ENCODE data around the gene KCNK10.
"Not testable (repeated sequence)": the region's sequence is repeated elsewhere in the genome, so short reads cannot be mapped to it uniquely, and the experiment has no call there.

The KCNK10 gene

DNA sequence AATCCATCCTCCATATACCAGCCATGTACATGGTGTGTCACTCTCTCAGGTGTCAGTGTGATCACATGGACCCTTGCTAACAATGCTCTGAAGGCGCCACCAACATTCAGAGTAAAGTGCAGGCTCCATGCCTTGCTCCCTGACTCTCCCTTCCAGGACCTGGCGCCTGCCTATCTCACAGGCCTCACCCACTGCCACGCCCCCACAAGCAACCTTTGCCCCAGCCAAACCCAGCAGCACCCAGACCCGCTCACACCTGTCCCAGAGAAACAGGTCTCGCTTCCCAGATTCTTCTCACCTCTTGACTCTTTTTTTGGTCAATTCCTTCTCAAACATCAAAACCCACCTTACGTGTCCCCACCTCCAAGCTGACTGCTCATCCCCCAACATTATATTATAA is 52.3 kb downstream of the KCNK10 start:
- no peak for DNase-seq (ENCODE audit: low read depth, low spot score)

DNA sequence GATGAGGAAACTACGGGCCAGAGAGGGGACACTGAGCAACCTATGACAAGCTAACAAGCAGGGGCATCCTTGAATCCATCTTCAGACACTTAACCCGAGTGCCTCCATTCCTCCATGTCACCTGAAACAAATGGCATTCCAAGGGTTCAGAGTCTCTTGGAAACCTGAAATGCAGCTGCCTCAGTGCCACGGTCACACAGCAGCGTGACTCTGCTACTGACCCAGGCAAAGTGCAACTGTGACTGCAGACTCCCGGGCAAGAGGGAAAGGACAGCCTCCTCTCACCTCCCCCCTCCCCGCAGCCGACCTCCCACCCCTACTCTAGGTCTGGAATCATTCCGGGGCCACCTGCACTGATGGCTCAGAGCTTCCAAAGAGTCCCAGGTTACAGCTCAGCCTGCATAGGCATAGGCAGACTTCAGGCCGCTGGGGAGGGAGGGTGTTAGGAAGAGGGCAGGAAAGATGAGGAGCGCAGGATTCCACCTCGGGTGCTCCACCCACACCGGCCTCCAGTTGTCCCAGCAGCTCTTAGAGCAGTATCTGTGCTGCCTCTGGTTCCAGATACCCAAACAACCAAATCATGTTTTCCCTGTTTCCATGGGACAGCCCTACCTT is 53.2 kb downstream of the KCNK10 start:
- DNase-seq (ENCODE audit: low read depth, low spot score), result no peak

DNA sequence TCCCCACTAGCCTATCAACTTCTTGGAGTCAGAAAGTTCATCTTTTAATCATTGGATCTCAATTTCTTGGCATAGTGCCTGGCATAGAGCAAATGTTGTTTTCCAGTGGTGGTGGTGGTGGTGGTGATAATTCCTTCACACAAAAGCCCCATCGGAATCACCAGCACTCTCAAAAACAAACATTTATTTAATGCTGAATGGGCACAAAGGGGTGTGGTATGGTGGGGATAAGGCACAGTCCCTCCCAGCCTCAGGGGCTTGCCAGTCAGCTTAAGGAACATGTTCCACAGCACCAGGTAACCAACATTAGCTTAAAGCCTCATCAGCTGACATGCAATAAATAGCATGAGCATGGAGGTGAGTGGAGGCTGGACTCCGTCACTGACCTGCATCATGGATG is 56.6 kb downstream of the KCNK10 start:
- no peak for DNase-seq (ENCODE audit: low read depth, low spot score)

DNA sequence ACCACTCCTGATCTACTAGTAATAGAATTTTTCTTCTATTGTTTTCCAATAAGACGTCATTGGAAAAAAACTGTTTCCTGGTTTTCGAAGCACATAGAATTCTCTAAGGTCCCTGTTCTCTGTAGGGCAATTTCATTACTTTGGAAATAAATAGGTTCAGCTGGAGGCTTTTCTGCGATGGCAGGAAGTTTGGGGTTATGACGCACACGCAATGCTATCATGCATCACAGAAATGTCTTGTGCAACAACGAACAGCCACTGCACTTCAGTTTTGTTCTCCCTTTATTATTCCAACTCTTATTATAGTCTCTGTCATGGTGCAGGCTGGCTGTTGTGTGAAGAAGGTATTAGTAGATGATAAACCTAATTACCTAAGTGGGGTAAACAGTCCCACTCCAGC is 59.0 kb downstream of the KCNK10 start:
- no peak for DNase-seq (ENCODE audit: low read depth, low spot score)

DNA sequence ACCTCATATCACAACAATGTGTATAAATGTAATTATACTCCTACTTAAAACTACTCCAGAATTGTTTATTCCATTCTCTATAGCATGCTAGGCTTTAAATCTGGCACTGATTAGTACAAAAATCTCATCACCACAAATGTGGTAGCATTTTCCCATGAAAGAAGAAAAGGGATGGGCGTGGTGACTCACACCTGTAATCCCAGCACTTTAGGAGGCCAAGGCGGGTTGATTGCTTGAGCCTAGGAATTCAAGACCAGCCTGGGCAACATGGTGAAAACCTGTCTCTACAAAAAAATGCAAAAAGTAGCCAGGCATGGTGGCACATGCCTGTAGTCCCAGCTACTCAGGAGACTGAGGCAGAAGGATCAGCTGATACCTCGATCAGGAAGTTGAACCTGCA is 61.8 kb downstream of the KCNK10 start:
- DNase-seq (ENCODE audit: low read depth, low spot score), result not testable (repeated sequence)

DNA sequence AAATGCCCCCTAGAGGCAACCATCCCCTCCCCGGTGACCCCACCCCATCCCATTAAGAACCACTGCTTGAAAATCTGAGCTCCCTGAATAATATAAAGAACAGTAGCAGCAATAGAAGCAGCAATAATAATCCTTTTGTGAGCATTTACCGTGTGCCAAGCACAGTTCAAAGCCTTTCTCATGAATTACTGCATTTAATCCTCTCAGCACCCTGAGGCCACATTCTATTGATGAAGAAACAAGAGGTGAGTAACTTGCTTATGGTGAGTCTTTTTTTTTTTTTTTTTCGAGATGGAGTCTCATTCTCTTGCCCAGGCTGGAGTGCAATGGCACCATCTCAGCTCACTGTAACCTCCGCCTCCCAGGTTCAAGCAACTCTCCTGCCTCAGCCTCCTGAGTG is 65.0 kb downstream of the KCNK10 start:
- DNase-seq (ENCODE audit: low read depth, low spot score), result no peak

DNA sequence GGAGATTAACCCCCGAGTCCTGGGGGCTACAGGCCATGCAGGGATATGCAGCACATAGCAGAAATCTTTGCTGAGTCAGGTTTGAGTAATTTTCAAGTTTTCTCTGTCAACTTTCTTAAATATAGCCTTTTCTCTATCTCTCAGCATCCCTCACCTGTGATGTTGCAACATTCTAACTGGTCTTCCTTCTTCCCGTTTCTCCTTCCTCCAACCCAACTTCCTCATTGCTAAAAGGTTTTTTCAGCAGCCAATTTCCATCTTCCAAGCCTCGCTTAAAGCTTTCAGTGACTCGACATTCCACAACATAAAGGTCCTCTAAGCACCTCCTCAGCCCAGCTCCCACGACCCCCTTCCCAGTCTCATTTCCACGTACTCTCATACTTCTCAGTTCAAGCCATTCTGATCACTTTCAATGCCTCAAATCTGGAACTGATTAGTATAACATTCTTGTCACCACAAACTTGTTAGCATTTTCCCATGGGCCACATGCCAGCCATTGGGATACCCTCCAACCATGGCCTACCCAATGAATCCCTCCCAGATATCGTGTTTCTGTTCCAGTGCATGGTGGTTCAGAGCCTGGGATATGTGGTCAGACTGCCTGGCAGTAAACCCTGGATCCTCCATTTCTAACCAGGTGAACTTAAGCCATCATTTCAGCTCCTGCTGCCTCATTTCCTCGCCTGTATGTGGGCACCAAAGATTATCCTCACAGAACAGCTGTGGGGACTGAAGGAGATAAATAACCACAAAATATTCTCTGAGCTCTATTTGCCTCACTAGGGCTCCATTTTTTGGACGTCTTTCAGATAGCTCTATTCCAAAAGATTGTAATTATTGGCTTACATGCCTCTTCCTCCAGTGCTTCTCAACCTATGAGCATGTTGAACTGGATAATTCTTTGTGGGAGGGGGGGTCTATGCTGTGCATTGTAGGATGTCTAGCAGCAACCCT is 65.8 kb downstream of the KCNK10 start:
- DNase-seq (ENCODE audit: low read depth, low spot score), result no peak

DNA sequence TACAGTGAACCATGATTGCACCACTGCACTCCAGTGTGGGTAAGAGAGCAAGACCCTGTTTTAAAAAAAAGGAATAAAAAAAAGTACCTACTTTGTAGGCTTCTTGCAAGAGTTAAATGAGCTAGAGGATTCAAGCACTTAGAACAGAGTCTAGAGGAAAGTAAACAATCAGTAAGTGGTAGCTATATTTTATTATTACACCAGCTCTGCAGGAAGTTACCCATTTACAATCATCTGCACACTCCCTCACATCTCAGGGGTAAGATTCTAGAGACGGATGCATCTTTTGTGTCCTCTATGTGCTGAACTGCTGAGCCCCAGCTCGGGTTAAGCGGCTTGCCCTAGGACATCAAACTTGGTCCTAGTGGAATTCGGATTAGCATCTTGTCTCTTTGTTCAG is 67.3 kb downstream of the KCNK10 start:
- no peak for DNase-seq (ENCODE audit: low read depth, low spot score)

DNA sequence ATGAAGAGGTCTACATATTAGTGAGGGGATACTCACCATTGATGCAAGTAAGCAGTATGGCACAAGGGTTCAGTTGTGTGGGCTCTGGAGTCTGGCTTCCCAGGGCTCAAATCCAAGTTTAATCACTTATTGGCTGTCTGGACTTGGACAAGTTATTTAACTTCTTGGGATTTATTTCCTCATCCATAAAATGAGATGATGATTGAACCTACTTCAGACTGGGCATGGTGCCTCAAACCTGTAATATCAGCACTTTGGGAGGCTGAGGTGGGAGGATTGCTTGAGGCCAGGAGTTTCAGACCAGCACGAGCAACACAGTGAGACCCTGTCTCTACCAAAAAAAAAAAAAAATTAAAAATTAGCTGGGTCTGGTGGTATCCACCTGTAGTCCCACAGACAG is 67.9 kb downstream of the KCNK10 start:
- DNase-seq (ENCODE audit: low read depth, low spot score), result no peak

DNA sequence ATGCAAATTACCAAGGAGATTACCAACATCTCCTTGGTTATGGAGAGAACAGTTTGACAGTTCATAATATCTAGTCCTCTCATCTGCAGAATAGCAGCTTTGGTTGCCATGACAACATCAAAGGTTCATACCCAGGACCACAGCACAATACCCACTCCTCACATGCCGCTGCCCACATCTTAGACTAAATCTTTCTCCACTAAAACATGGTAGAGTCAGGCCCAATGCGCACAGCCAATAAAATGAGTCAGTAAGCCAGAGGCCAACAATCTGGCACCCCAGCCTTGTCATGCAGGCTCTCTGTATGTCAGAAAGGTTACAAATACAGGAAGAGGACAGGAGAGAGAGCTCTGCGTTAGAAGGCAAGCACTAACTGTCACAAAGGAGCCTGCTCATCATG is 70.6 kb downstream of the KCNK10 start:
- DNase-seq (ENCODE audit: low read depth, low spot score), result no peak

DNA sequence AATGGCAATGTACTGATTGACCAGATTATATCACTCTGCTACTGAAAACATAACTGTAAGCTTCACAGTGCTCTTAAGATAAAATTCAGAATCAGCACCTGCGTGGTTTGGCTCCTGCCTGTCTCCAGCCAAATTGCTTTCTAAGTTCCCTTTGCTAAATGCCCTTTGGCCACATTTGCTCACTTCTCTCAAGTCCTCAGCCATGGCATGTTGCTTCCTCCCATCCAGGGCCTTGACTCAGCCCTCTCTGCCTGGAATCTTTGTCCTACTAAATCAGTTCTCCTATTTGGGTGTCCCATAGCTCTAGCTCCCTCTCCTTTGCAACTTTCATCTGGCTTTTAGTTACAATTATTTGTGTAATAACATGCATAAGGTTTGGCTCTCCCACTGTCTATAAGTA is 71.4 kb downstream of the KCNK10 start:
- no peak for DNase-seq (ENCODE audit: low read depth, low spot score)

DNA sequence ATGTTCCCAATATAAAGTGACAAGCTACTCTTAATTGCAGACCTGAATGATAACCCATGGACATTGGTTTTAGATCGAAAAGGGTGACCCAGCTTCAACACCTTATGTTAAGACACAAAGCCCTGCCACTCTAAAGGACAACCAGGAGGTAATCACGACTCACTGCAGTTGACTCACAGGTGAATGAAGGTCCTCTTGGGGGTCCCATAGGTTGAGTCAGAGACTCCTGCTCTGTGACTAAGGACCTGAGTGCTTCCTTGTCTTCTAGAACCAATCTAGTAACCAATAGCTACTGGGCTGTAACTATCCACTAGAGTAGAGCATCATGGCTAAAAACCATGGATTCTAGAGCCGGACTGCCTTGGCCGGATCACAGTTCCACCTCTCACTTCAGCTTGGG is 73.8 kb downstream of the KCNK10 start:
- DNase-seq (ENCODE audit: low read depth, low spot score), result no peak

DNA sequence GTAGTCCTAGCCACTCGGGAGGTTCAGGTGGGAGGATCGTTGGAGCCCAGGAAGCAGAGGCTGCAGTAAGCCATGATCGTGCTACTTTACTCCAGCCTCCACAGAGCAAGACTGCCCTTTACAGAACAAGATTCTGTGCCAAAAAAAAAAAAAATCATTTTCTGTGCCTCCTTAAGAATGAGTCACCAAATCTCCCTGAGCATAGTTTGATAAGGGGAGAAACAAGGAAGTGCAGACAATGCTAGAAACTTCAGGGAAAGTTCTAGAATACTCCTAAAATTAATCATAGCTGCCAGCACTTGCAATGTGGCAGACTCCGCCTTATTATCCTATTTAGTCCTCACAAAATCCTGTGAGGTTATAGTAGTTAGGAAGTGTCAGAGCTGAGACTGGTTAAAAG is 74.5 kb downstream of the KCNK10 start:
- no peak for DNase-seq (ENCODE audit: low read depth, low spot score)

DNA sequence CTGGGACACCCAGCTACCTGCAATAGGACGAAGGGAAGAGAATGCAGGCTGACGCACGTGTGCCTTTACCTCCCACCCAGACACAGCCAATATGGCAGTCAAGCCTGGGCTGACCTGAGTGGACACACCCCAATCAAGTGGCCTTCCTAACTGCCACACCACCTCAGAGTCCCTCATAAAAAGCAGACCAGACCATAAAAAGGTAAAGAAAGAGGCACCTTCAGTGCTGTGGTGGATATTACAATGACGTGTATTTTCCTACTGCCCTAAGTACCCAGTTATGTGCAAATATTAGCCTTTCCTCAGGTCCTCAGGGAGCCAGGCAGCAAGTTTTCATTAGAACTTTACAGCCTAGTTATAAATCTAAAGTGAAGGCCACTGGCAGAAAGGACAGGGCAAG is 75.8 kb downstream of the KCNK10 start:
- DNase-seq (ENCODE audit: low read depth, low spot score), result no peak

DNA sequence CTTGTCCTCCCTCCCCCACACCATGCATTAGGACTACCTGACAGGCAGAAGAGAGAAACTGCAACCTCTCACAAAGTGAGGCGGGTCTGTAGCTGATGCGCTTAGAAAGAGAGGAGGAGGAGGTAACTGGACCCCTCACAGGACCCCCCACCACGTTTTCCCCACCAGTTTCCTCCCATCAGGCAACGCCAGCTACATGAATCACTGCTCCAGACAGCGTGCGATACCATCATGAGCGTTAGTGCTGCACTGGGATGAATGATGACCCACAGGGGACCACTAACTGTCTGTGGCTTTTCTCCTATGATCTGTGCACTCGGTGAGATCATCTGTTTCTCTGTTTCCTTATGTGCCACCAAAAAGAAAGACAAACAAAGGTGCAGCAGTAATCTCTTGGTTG is 77.7 kb downstream of the KCNK10 start:
- DNase-seq (ENCODE audit: low read depth, low spot score), result no peak

DNA sequence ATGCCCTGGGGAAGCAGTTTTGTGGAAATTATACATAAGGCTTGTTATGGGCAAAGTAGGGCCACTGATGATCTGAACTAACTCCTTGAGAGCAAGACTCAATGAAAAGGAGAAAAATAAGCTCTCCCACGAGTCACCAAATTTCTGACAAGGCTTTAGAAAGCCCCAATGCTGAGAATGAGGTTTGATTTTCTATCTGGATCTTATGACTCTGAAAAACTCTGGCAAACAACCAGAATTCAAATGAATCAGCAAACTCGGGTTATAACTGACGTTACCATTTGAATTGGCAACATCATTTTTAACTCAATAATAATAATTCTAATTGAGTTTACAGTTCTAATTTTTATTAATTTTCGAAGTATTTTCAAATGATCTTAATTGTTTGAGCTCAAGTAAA is 79.1 kb downstream of the KCNK10 start:
- DNase-seq (ENCODE audit: low read depth, low spot score), result no peak

DNA sequence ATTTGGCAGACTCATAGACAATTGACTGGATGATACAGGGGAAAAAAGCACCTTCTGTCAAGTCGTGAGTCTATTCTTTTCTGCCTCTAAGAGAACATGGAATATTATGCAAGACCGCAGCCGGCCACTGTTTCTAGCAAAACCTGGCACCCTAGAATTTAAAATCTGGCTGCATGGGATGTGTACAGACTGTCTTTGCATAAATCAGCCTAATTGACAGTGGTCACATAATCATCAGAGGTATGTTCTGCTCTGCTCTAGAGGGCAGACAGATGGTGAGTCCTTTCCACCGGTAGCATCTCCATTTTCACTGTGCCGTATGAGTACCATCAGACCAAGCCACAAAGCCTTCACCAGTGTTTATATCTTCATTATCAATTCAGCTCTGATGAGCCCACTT is 80.6 kb downstream of the KCNK10 start:
- no peak for DNase-seq (ENCODE audit: low read depth, low spot score)

DNA sequence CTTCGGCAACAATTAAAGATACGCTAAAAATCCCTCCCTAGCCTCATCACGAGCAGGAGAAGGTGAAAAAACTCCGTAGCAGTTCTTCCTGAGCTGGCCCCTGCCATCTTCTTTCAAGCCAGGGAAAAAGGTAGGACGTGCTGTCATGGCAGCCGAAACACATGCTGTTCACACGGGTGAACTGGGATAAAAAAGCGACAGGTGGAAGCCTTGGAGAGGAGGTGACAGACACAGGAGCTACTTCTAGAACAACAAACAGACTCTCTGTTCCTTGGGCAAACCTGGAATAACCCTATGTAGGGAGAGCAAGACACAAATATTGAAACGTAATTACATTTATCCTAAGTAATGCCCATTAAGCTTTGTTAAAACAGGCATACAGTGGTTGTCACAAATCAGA is 81.3 kb downstream of the KCNK10 start:
- no peak for DNase-seq (ENCODE audit: low read depth, low spot score)

DNA sequence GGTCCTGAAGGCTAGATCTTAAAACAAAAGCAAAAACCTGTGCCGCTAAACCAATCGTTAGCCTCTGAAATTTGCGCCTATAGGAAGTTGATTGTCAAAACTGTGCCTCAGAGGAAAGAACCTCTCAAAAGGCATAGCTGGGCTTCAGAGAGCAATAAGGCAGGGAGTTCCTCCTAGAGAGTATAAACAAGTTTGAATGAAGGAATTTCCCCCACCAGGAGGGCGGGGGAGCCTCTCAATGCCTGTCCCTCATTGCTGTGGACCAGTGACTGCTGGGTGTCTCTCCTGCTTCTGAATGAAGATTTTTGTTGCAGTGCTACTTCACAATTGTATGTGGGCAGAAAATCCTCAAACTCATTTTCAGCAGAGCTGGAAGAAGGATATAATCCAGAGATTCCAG is 88.6 kb downstream of the KCNK10 start:
- DNase-seq (ENCODE audit: low read depth, low spot score), result no peak

DNA sequence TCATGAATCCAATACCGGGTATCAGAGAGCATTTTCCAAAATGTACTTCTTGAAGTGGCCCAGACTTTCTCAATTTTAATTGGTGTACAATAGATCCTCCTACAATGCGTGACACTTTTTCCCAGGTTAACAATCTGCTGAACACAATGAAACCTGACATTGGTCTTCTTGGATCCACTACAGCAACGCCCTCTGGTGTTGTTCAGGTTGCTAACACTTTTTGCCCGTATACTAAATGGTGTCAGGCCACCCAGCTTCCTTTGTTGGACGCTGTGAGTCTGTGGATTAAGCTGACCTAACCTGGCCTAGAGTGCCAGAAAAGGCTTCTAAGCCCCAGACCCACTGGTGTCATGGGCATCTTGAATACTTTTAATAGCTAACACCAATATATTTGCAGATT is 89.2 kb downstream of the KCNK10 start:
- no peak for DNase-seq (ENCODE audit: low read depth, low spot score)

DNA sequence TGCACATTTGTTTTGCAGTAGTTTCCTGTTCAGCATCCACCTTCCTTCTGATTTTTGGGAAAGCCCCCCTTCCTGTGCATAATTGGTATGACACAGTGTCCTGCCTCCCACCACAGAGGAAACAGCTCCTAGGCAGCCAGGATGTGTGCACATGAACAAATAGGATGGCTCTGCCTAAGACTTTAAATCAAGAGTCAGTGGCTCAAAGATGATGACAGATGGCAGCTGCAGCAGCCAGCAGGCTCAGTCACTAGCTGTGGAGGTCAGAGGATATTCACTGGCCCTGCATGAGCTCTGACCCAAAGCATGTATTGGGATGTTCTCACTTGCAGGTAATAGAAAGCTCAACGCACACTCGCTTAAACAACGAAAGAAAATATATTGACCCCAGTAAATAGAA is 90.3 kb downstream of the KCNK10 start:
- DNase-seq (ENCODE audit: low read depth, low spot score), result no peak

DNA sequence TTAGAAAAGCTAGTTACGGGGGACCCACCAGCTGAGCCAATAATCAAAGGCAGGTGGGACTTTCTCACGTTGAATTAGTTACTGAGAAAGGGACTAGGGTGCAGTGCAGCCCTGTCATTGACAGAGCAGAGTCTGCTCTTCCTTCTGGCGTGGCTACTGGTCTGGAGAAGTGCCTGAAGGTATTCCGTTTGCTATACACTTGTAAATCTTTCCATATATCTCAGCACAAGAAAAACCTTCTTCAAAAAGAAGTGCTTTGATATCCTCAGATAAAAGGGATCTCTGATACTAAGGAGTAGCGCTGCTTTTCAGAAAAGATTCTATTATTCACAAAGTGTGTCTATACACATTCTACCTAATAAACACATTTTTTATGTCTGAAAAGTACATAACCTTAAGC is 91.5 kb downstream of the KCNK10 start:
- no peak for DNase-seq (ENCODE audit: low read depth, low spot score)

DNA sequence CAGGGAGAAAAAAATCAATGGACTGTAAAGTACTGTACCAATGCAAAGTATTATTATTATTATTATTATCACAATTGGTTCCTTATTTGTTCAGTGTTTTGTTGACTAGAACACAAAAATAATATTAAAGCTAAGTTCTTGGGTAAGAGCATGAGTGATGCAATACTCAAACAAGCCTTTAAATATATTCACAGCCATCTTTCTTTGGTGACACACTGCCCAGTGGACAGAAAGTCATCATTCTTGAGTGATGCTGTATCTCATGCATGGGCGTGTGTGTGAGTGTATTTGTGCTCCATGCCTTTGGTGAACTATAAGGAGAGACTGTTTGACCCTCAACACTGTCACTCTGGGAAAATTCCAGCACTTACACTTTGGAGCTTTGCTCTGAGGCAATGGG is 93.6 kb downstream of the KCNK10 start:
- no peak for DNase-seq (ENCODE audit: low read depth, low spot score)

Measured in brain pericyte (primary cell).